GM21526 (cell line): Measurements from ENCODE around the gene BBOF1.
A peak's percentile ranks its signal among the peaks of the same experiment; 100 is the strongest.
"Not testable (repeated sequence)": the region's sequence is repeated elsewhere in the genome, so short reads cannot be mapped to it uniquely, and the experiment has no call there.

Experiments used
- ATAC-seq: cut with Tn5 transposase; IDR thresholded peaks from one replicate; pipeline ENCODE4 v1.9.1; 2021; ENCODE audit warnings: moderate library complexity; ENCODE audit not compliant: unreplicated experiment, low FRiP score

BBOF1 gene, protein sequence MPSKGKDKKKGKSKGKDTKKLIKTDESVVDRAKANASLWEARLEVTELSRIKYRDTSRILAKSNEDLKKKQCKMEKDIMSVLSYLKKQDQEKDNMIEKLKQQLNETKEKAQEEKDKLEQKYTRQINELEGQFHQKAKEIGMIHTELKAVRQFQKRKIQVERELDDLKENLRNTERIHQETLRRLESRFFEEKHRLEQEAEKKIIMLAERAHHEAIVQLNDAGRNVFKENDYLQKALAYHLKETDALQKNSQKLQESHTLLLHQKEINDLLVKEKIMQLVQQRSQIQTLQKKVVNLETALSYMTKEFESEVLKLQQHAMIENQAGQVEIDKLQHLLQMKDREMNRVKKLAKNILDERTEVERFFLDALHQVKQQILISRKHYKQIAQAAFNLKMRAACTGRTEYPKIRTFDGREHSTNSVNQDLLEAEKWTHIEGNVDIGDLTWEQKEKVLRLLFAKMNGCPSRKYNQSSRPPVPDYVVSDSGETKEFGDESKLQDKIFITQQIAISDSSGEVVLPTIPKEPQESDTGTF

DNA sequence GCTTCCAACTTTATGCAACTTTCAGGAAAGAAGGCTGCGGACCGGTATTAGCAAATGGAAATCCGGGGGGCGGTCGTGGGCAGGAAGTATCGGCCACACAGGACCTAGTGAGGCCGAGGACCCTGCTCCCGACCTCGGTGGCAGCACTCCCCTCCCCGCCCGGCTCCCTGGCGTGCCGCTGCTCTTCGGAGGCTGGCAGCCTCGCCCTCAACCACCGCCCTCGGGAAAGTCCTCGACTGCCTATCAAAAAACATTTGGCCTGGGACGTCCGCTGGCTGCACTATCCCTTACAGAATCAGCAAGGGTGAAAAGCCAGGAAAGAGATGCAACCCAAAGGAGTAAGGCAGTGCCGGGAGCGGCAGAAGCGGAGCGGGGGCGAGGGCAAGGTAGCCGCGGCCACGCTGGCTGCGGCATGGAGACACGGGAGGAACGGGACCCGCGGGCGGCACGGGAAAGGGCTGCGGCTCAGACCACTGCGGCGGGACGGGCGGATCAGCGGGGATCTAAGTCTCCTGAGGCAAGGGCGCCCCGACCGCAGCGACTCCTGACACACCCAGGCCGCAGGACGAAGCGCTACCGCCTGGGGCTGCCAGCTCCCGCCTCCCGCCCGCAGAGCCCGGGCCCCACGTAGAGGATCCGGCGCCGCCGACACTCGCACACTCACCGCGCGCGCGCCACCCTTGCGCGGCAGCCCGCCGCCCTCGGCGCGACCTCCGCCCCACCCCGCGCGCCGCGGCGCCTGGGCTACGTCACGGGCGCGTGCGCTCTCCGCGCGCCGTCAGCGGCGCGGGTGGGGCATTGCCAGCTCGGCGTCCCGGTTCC is at the start of gene BBOF1, which contains the start of gene ENTPD5:
Gene BBOF1 (plus strand): TSS at position 764 of the 822 bp plus-strand sequence. CDS start 130 bp downstream, outside the sequence.
Gene ENTPD5 (minus strand): TSS at position 703 of the 822 bp plus-strand sequence. CDS start 31,186 bp downstream, outside the sequence.
- ATAC-seq = peak; percentile 84

DNA sequence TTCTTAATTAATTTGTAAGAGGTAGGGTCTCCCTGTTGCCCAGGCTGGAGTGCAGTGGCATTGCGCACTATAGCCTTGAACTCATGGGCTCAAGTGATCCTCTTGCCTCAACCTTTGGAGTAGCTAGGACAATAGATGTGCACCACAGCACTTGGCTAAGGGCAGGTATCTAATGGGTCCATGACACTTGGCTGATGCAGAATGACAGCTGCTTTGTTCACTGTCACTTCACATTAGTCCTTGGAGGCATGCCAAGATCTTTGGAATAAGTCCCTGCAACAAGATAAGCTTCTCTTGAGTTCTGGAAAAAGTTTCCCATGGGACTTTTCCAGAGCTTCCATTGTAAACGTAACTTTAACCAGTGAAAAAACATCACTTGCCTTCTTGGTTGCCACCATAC is 45.7 kb upstream of the BBOF1 start:
- ATAC-seq = no peak

DNA sequence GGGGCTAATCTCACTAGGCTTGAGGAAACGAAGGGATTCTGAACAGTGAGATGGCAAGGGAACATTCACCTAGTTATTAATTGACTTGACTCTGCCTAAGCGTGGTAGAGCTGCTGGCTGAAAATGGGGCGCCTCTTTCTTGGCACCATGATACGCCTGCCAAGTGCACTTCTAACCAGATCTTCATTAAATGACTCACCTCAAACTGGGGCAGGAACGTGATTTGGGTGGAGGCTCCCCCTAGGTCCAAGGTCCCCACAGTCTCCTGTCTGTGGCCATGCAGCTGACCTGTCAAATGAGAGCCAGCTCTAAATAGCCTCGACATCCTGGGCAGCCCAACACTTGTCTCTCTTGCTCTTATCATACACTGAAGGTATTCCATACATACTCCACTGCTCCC is 43.0 kb upstream of the BBOF1 start:
- no peak for ATAC-seq

DNA sequence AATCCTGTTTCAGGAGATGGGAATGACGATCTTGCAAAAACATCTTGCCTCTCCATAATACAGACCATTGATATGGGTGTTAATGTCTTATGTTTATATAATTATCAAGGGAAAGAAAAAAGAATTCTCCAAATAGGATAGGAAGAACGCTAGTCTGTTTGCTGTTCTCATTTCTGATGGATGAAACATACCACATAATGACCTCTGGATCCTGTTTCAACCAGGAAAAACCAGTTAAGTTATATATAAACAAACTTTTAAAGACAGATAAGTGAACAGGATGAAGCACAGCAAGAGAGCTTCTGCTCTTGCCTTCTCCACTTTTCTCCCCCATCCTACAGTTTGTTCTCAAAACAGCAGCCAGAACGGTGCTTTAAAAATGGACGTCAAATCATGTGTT is 41.3 kb upstream of the BBOF1 start:
- ATAC-seq = no peak

DNA sequence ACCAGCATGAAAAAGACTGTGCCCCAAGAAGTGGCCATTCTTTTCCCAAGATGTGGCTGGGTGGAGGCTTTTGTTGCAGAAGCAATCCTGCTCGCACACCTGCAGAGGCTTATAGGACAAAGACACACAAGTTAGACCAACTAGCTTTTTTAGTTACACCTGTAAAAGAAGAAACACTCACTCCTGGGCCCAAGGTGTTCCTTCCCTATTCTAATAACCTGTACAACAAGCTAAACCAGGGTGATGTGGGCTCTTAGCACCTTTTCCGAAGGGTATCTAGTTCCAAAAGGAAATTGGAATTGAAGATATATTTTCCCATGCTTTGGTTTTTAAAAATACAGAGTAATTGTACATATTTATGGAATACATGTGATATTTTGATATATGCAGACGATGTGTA is 31.1 kb upstream of the BBOF1 start:
- ATAC-seq = no peak

DNA sequence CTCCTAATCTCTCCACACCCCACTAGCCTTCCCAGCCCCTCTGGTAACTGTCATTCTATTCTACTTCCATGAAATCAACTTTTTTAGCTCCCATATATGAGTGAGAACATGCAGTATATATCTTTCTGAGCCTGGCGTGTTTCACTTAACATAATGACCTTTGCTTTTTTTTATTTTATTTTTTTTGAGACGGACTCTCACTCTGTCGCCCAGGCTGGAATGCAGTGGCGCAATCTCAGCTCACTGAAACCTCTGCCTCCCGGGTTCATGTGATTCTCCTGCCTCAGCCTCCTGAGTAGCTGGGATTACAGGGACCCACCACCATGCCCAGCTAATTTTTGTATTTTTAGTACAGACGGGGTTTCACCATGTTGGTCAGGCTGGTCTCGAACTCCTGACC is 30.5 kb upstream of the BBOF1 start:
- not testable (repeated sequence) for ATAC-seq

DNA sequence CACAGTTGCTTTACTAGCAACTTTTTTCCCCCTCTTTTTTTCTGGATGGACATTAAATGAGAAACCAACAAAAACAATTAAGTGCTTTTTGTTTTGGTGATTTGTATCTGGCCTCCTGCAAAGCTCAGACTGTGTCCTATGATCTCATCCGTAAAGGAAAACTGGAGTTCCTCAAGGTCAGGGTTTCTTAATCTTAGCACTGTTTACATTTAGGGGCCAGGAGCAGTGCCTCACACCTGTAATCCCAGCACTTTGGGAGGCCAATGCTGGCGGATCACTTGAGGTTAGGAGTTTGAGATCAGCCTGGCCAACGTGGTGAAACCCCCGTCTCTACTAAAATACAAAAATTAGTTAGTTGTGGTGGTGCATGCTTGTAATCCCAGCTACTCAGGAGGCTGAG is 28.1 kb upstream of the BBOF1 start:
- ATAC-seq = no peak

DNA sequence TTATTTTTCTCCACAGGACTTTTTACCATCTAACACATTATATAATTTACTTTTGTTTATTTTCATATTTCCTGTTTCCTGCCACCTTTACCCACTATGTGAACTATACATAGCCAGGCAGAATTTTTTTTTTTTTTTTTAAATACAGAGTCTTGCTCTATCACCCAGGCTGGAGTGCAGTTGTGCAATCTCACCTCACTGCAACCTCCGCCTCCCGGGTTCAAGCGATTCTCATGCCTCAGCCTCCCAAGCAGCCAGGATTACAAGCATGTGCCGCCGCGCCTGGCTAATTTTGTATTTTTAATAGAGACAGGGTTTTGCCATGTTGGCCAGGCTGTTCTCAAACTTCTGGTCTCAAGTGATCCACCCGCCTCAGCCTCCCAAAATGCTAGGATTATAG is 24.2 kb upstream of the BBOF1 start:
- ATAC-seq = not testable (repeated sequence)

DNA sequence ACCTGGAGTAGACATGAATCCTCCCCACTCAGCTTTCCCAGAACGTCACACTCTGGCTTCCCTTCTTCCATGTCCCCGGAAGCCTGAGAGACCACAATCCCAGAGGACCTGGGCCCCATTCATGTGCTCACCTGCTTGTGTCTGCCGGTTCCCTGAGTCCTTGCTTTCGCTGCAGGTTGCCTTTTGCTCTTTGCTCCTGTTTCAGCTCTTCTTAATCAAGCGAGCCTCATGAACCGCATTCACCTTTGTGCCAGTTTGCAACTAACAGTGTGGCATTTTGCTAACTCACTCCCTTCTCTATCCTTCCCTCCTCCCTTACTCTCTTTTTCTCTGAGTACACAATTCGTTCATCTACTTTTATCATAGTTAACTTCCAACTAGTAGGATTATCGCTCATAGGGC is 23.2 kb upstream of the BBOF1 start:
- no peak for ATAC-seq

DNA sequence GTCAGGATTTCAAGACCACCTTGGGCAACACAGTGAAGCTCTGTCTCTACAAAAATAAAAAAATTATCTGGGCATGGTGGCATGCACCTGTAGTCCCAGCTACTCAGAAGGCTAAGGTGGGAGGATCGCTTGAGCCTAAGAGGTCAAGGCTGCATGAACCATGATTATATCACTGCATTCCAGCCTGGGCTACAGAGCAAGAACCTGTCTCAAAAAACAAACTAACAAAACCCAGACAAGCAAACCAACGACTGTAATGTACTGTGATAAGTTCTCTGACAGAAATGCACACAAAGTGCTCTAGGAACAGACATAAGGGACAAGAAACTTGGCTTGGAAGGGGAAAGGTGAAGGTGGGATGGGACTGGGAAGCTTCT is 22.4 kb upstream of the BBOF1 start:
- ATAC-seq = no peak

DNA sequence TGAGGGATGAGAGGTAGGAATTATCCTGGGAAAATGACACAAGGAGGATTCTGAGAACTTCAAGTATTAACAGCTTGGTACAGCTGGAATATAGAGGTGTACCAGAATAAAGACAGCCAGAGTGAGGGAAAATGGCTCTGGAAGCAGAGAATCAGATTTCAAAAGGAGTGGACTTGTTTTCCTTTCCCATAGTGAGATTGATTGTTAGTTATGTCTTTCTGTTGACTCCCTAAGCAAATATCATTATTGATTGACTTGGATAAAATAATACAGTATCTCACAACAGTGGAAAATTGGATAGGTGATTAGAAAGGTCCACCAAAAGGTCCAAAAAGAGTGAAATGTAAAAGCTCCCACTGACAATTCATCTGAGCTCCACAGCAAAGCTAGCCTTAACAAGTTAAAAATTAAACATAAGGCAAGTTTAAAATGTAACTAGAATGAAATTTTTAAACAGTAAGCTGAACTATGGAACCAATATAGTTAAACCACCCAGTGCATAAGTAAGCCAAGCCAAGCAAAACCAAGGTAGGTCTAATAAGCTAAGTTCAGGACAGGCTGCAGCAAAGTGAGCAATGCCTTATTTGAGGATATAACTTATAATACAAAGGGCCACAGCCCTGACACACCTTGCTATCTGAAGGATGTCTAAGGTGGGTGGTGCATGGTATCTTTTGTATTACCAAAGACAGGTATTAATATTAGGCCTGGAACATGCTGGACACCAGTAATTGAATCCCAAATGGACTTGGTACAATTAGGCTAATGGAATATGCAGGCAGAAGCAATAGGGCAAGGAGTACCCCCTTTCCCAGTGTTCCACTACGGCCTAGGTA is 21.8 kb upstream of the BBOF1 start:
- ATAC-seq = no peak

DNA sequence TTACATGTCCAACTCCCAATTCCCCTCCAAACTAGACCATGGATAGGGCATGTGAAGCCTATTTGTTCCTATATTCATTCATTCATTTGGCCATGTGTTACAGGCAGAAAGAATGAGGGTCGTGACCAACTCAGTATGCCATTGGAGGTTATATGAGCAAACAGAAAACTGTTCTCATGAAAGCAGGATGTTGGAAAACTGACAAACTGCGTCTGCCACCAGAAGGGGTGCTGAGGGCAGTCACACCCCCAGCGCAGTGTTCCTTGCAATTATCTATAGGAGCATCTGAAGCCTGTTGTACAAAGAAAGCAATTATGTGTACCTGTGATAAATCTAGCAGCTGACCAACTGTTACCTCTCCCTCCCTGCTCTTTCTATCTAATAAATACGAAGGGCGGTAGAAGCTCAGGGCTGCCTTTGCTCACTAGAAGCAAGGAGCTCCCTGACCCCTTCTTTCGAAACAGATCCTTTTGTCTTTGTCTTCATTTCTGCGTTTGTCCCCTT is 21.2 kb upstream of the BBOF1 start:
- ATAC-seq = no peak

DNA sequence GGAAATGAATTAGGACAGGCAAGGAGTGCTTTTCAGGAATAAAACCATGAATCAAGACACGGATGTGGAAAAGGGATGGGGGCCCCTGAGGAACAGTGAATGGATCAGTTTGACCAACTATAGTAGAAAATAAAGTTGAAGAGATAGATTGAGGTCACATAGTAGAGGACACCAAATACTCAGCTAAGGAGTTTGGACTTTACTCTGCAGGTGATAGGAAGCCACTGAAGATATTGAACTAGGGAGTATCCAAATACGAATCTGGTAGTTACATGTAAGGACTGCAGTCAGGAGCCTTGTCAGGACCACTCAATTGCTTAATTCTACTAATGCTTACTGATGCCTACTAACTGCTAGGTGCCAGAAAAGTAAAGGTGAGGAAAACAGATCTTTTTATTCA is 20.4 kb upstream of the BBOF1 start:
- ATAC-seq = no peak

DNA sequence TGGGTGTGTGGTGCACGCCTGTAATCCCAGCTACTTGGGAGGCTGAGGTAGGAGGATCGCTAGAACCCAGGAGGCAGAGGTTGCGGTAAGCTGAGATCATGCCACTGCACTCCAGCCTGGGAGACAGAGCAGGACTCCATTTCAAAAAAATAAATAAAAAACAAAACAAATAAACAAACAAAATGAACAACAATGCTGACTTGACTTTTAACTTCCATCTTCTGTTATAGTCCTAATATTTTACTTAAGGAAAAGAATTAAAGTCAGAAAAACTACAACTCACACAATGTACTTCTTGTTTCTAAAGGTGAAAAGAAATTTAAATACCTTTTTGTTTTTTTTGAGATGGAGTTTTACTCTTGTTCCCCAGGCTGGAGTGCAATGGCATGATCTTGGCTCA is 13.5 kb upstream of the BBOF1 start:
- not testable (repeated sequence) for ATAC-seq

DNA sequence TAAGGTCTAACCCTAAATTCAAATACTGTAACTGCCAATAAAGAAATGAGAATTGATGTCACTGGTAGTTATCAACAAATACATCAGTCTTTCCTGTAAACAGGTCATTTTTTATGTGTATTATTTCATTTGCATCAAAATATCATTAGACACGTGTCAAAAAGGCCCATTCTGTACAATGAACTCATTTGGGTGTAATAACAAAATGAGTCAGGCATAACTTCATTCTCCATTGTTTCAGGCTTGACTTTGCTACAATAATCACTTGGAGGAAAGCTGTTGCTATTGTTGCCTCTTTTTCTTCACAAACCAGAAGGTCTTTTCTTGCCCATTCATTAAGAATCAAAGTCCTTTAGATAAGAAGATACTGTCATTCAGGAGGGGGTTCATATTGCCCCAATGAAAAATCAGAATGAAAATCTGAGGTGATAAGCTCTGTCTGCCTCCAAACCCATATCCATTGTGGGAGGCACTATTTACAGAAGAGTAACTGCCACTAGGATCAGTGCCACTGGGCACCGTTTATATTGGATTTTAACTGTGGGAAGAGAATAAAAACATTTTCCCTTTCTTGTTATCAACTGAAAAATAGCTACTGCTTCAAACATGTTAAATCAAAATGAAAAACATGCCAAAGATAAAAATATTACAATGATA is 10.2 kb upstream of the BBOF1 start:
- no peak for ATAC-seq

DNA sequence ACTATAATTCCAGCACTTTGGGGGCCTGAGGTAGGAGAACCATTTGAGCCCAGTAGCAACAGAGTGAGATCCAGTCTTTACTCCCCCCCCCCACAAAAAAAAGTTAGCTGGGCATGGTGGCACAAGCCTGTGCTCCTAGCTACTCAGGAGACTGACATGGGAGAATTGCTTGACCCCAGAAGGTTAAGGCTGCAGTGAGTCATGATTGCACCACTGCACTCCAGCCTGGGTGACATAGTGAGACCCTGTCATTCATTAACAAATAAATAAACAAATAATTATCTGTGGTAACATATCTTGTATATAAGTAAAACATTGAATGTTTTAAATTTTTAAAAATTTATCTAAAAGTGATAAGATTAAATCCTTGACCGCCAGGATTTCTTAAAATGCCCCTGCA is 4.8 kb upstream of the BBOF1 start:
- ATAC-seq = no peak

DNA sequence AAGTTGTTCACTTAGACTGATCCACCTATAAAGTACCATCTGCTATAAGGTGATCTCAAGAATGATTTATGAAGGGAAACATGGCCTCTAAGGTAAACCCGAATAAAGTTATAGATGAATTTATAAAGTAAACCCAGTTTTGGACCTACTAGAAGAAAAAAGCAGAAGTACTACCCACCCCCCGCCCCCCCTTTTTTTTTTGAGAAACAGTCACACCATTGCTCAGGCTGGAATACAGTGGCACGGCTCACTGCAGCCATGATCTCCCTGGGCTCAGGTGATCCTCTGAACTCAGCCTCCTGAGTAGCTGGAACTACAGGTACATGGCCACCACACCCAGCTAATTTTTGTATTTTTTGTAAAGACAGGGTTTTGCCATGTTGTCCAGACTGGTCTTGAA is 4.0 kb upstream of the BBOF1 start:
- no peak for ATAC-seq

DNA sequence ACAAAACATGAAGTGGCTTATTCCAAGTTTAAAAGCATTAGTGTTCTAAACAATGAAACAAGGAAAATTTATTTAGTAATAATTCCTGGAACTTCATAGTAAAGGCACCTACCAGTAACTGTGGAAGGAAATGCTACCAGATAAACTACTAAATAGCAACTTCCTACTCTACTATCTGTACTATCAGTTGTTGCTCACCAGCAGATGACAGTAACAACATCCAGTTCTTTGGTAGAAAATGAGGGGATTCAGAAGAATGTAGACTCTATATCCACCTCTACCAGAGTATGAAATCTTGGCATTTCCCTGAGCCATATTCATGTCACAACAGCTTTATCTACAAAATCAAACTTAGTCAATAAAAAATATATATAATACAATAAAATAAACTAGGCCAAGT is 3.2 kb upstream of the BBOF1 start:
- no peak for ATAC-seq

DNA sequence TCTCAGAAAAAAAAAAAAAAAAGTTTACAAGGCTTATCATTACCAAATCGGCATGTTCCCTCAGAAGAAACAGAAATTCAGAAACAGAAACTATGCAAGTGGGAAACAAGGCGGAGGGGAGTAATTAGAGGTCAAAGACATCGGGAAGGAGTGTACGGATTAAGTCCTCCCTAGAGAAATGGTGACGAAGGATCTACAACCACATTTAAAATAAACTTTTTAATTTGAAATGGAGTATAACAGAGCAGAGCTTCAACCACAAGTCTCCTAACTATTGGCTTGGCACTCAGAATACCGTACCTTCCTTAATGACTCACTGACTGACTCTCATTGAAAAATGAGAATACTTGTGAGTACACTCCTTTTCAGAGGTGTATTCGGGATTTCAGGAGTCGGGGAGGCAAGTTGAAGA is 969 bp upstream of the BBOF1 start:
- ATAC-seq = peak; percentile 14
